KG1 (cell line): ENCODE results near the gene RPL35A.
A peak's percentile ranks its signal among the peaks of the same experiment; 100 is the strongest.
"Not testable (repeated sequence)": the region's sequence is repeated elsewhere in the genome, so short reads cannot be mapped to it uniquely, and the experiment has no call there.

Experiments used
- DNase-seq: peaks from one replicate; lab custom pipeline; 2025; lab: John Stamatoyannopoulos, UW

Gene RPL35A

GRCh38 chr3:197949778-197950676, at the start of gene RPL35A:
TSS of gene RPL35A (plus strand) at chr3:197950190. CDS start at chr3:197950968, 778 bp downstream.
- DNase-seq, result peak; percentile 100

- no peak for DNase-seq
Measured at GRCh38 chr3:197901626-197902025, 48.4 kb upstream of the RPL35A start.

GRCh38 chr3:197906023-197906849, 43.8 kb upstream of the RPL35A start:
- peak; percentile 51 for DNase-seq

- DNase-seq, result no peak
Measured at GRCh38 chr3:197906850-197907187, 43.2 kb upstream of the RPL35A start.

GRCh38 chr3:197907196-197907595, 42.8 kb upstream of the RPL35A start:
- DNase-seq, result no peak

- not testable (repeated sequence) for DNase-seq
Measured at GRCh38 chr3:197908550-197908949, 41.4 kb upstream of the RPL35A start.

GRCh38 chr3:197908957-197909701, 40.9 kb upstream of the RPL35A start:
- no peak for DNase-seq

- DNase-seq, result no peak
Measured at GRCh38 chr3:197912741-197913476, 37.1 kb upstream of the RPL35A start.

- DNase-seq, result no peak
Measured at GRCh38 chr3:197913641-197914380, 36.2 kb upstream of the RPL35A start.

- DNase-seq, result not testable (repeated sequence)
Measured at GRCh38 chr3:197921429-197922275, 28.3 kb upstream of the RPL35A start.

GRCh38 chr3:197926418-197926817, 23.6 kb upstream of the RPL35A start:
- no peak for DNase-seq

- not testable (repeated sequence) for DNase-seq
Measured at GRCh38 chr3:197927578-197927977, 22.4 kb upstream of the RPL35A start.

- DNase-seq, result no peak
Measured at GRCh38 chr3:197936819-197937384, 13.1 kb upstream of the RPL35A start.

- no peak for DNase-seq
Measured at GRCh38 chr3:197940745-197941384, 9.1 kb upstream of the RPL35A start.

- no peak for DNase-seq
Measured at GRCh38 chr3:197942956-197943556, 6.9 kb upstream of the RPL35A start.

GRCh38 chr3:197949191-197949777, 706 bp upstream of the RPL35A start:
- DNase-seq, result no peak

GRCh38 chr3:197950677-197951061, 679 bp downstream of the RPL35A start:
- DNase-seq, result no peak

- no peak for DNase-seq
Measured at GRCh38 chr3:197951392-197951990, 1.5 kb downstream of the RPL35A start.
